HepG2 (cell line): ENCODE results near the gene CRTC2. TPM values are rescaled to one million over a fixed set of nuclear protein-coding genes. Genes with fewer than 3 reads are reported as not detected.

Experiments used
- CEBPZ ChIP-seq: IDR thresholded peaks from 2 replicates; pipeline ENCODE4 v1.6.1; 2012; ENCODE audit warnings: low read length, improper control_type of control experiment
- ELF4 ChIP-seq: sonication (generic); formaldehyde crosslinking; IDR thresholded peaks from 2 replicates; pipeline ENCODE4 v1.5.0; 2020; ENCODE audit warnings: missing genetic modification reagents, mild to moderate bottlenecking, moderate library complexity, borderline replicate concordance
- FOXK1 ChIP-seq: sonication (generic); formaldehyde crosslinking; IDR thresholded peaks from 2 replicates; pipeline ENCODE4 v1.4.0; 2020; ENCODE audit warnings: low read depth, missing genetic modification reagents, borderline replicate concordance
- MAZ ChIP-seq, 2 experiments: sonication (generic) in 1 of 2; formaldehyde crosslinking in 1 of 2; IDR thresholded peaks; 2 replicates each; pipeline versions ENCODE4 v1.5.0 to v1.6.1; 2012 to 2020; ENCODE audit warnings: low read depth in 2 of 2, mild to moderate bottlenecking in 2 of 2, borderline replicate concordance in 1 of 2, improper control_type of control experiment in 1 of 2, low read length in 1 of 2, missing genetic modification reagents in 1 of 2, moderate library complexity in 1 of 2
- NFYB ChIP-seq: sonication (generic); formaldehyde crosslinking; IDR thresholded peaks from 2 replicates; pipeline ENCODE4 v1.4.0; 2020; ENCODE audit warnings: missing genetic modification reagents
- SP2 ChIP-seq: sonication (generic); formaldehyde crosslinking; IDR thresholded peaks from 2 replicates; pipeline ENCODE4 v1.5.1; 2020; ENCODE audit warnings: mild to moderate bottlenecking, missing genetic modification reagents
- SP5 ChIP-seq: IDR thresholded peaks from 2 replicates; pipeline ENCODE4 v1.6.1; 2016; ENCODE audit warnings: low read depth, borderline replicate concordance
- ZNF281 ChIP-seq: sonication (generic); formaldehyde crosslinking; IDR thresholded peaks from 2 replicates; pipeline ENCODE4 v1.4.0; 2020; ENCODE audit warnings: missing genetic modification reagents, borderline replicate concordance
- ZNF569 ChIP-seq: sonication (generic); formaldehyde crosslinking; IDR thresholded peaks from 2 replicates; pipeline ENCODE4 v1.5.0; 2020; ENCODE audit warnings: mild to moderate bottlenecking, missing genetic modification reagents, moderate library complexity, borderline replicate concordance
- ZNF782 ChIP-seq: sonication (generic); formaldehyde crosslinking; IDR thresholded peaks from 2 replicates; pipeline ENCODE4 v1.4.0; 2020; ENCODE audit warnings: missing genetic modification reagents, mild to moderate bottlenecking, borderline replicate concordance
- polyA plus RNA-seq, 8 experiments: library from polyadenylated mRNA; depleted of rRNA in 3 of 8; stranded (reverse) in 7 of 8; unstranded in 1 of 8; fragments of >200 nt; fragmentation: Illumina TruSeq in 4 of 8; extraction: Trizol in 4 of 8; gene quantifications; 2 replicates each; pipeline versions ENCODE4 v1.2.1 to v1.2.3, GENCODE V29; 2011 to 2016; ENCODE audit warnings: low read depth in 4 of 8, missing spikeins in 1 of 8, mixed read lengths in 1 of 8; ENCODE audit not compliant: insufficient read depth in 1 of 8
- total RNA-seq, 5 experiments: library from RNA; depleted of rRNA; stranded (reverse); fragments of >200 nt; fragmentation: Illumina TruSeq; extraction: Trizol; gene quantifications; 2 replicates each; pipeline ENCODE4 v1.2.3, GENCODE V29; 2016; ENCODE audit warnings: low read depth in 1 of 5
- TF ChIP-seq, protein P1 (sequence below): sonication (generic); formaldehyde crosslinking; IDR thresholded peaks from 2 replicates; pipeline ENCODE4 v1.4.0; 2020; ENCODE audit warnings: missing genetic modification reagents
- TF ChIP-seq, protein P2 (sequence below): IDR thresholded peaks from 2 replicates; pipeline ENCODE4 v1.6.1; 2016; ENCODE audit warnings: missing genetic modification reagents, missing compliant biosample characterization

Gene CRTC2
- total and polyA plus RNA-seq, 2 of the 13 experiments (the other 11 are each of a cell fraction or from before 2014, with no cell fraction given): 6.1 to 26.7 TPM

GRCh38 chr1:153963030-153963849 is 4.8 kb upstream of the CRTC2 start, which contains the start of gene SLC39A1 (continued):
- TF ChIP-seq, protein P1, sequence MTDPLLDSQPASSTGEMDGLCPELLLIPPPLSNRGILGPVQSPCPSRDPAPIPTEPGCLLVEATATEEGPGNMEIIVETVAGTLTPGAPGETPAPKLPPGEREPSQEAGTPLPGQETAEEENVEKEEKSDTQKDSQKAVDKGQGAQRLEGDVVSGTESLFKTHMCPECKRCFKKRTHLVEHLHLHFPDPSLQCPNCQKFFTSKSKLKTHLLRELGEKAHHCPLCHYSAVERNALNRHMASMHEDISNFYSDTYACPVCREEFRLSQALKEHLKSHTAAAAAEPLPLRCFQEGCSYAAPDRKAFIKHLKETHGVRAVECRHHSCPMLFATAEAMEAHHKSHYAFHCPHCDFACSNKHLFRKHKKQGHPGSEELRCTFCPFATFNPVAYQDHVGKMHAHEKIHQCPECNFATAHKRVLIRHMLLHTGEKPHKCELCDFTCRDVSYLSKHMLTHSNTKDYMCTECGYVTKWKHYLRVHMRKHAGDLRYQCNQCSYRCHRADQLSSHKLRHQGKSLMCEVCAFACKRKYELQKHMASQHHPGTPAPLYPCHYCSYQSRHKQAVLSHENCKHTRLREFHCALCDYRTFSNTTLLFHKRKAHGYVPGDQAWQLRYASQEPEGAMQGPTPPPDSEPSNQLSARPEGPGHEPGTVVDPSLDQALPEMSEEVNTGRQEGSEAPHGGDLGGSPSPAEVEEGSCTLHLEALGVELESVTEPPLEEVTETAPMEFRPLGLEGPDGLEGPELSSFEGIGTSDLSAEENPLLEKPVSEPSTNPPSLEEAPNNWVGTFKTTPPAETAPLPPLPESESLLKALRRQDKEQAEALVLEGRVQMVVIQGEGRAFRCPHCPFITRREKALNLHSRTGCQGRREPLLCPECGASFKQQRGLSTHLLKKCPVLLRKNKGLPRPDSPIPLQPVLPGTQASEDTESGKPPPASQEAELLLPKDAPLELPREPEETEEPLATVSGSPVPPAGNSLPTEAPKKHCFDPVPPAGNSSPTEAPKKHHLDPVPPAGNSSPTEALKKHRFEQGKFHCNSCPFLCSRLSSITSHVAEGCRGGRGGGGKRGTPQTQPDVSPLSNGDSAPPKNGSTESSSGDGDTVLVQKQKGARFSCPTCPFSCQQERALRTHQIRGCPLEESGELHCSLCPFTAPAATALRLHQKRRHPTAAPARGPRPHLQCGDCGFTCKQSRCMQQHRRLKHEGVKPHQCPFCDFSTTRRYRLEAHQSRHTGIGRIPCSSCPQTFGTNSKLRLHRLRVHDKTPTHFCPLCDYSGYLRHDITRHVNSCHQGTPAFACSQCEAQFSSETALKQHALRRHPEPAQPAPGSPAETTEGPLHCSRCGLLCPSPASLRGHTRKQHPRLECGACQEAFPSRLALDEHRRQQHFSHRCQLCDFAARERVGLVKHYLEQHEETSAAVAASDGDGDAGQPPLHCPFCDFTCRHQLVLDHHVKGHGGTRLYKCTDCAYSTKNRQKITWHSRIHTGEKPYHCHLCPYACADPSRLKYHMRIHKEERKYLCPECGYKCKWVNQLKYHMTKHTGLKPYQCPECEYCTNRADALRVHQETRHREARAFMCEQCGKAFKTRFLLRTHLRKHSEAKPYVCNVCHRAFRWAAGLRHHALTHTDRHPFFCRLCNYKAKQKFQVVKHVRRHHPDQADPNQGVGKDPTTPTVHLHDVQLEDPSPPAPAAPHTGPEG (CRISPR knock-in tag): peak; percentile 67
- TF ChIP-seq SP5 (CRISPR knock-in tag) (peak; percentile 86; the same call in 1 of the 2 replicates), CEBPZ (no peak), ELF4 (CRISPR knock-in tag) (0 out of 2 replicates have a peak, but pooled peaks have one; percentile 17), SP2 (CRISPR knock-in tag) (peak; percentile 96), ZNF281 (peak; percentile 95), ZNF569 (CRISPR knock-in tag) (no peak), FOXK1 (CRISPR knock-in tag) (peak; percentile 64; the same call in 1 of the 2 replicates), NFYB (CRISPR knock-in tag) (peak; percentile 88), MAZ (IDR thresholded peaks at IDR 0.05; ENCODE audit: borderline replicate concordance, low read depth, low read length) (peak; percentile 86), MAZ (CRISPR knock-in tag; IDR thresholded peaks at IDR 0.05; ENCODE audit: low read depth) (peak; percentile 40; the same call in 1 of the 2 replicates), ZNF782 (CRISPR knock-in tag) (peak; percentile 30; the same call in 1 of the 2 replicates)
- TF ChIP-seq, protein P2, sequence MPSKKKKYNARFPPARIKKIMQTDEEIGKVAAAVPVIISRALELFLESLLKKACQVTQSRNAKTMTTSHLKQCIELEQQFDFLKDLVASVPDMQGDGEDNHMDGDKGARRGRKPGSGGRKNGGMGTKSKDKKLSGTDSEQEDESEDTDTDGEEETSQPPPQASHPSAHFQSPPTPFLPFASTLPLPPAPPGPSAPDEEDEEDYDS: peak; percentile 79
